Midbrain (tissue), 1 donor: ENCODE measurements around the gene SPINK13.
"Not testable (repeated sequence)": the region's sequence is repeated elsewhere in the genome, so short reads cannot be mapped to it uniquely, and the experiment has no call there.

Experiments
- DNase-seq: peaks from one replicate; lab custom pipeline; 2025; lab: John Stamatoyannopoulos, UW

The SPINK13 gene

GRCh38 chr5:148312153-148312552, 43.6 kb downstream of the SPINK13 start, which contains the start of gene SPINK7:
Gene SPINK7 (plus strand): TSS chr5:148312423. CDS start chr5:148312484, 61 bp downstream.
- DNase-seq = no peak

- no peak for DNase-seq
These were observed 45.6 kb downstream of the SPINK13 start for GRCh38 chr5:148314187-148314586.

GRCh38 chr5:148314731-148315130, 46.1 kb downstream of the SPINK13 start:
- no peak for DNase-seq

GRCh38 chr5:148320011-148320963, 51.7 kb downstream of the SPINK13 start:
- not testable (repeated sequence) for DNase-seq

- DNase-seq = no peak
These were observed 64.8 kb downstream of the SPINK13 start for GRCh38 chr5:148333262-148333849.

- no peak for DNase-seq
These were observed 66.7 kb downstream of the SPINK13 start, which contains the start of gene SPINK9 for GRCh38 chr5:148335259-148335658. Gene SPINK9 (plus strand): TSS chr5:148335559. CDS start chr5:148335614, 55 bp downstream.
